GM12878 (cell line): ENCODE measurements around the gene ABCA4. TPM values are rescaled to one million over a fixed set of nuclear protein-coding genes. Genes with fewer than 3 reads are reported as not detected.
A peak's percentile ranks its signal among the peaks of the same experiment; 100 is the strongest.

Experiments
- ATAC-seq: fragments of 200-7000 bp; cut with Tn5 transposase; 3 replicates; pipeline ENCODE4 v1.9.1; 2020; ENCODE audit warnings: mild to moderate bottlenecking, moderate library complexity
- BruUV-seq: library from RNA; stranded (reverse); fragments of 400-500 nt; replicated peaks from 2 replicates; lab custom pipeline; 2021; lab: Mats Ljungman, UMichigan
- CTCF ChIA-PET: fragments of 300-600 bp; sonication (Branson Sonifier 250); formaldehyde crosslinking; extraction: SDS; loops from one replicate; lab custom pipeline; 2021; ENCODE audit warnings: inconsistent platforms; lab: Yijun Ruan, JAX
- POLR2A ChIA-PET: fragments of 350-600 bp; formaldehyde crosslinking; extraction: SDS; loops from one replicate; lab custom pipeline; 2021; ENCODE audit warnings: inconsistent platforms; lab: Charles Lee
- RAD21 ChIA-PET: fragments of 300-600 bp; sonication (Branson Sonifier 250); formaldehyde crosslinking; loops from one replicate; lab custom pipeline; 2023; ENCODE audit warnings: antibody characterized with exemption; ENCODE audit not compliant: unreplicated experiment; lab: Charles Lee
- SMC1A ChIA-PET: fragments of 300-600 bp; sonication (Branson Sonifier 250); formaldehyde crosslinking; loops from one replicate; lab custom pipeline; 2023; ENCODE audit not compliant: unreplicated experiment, uncharacterized antibody; lab: Charles Lee
- DNase-seq: peaks from one replicate; pipeline ENCODE4 v3.0.0-alpha.2; 2011; ENCODE audit warnings: low read depth, low spot score
- FAIRE-seq: peaks from 3 replicates; lab custom pipeline; 2011; peaks lifted over from hg19 to GRCh38; lab: Jason Lieb, UNC
- H2AFZ ChIP-seq: 2 replicates; pipeline ENCODE4 v1.6.0; 2011; ENCODE audit warnings: low read depth, low read length, control low read depth; ENCODE audit not compliant: control insufficient read depth
- H3K27ac ChIP-seq: 2 replicates; pipeline ENCODE4 v1.5.1; 2011; ENCODE audit warnings: control low read depth; ENCODE audit not compliant: control insufficient read depth, insufficient read depth
- H3K27me3 ChIP-seq, 2 experiments: replicated peaks in 1 of 2; 2 replicates each; pipeline versions ENCODE4 v1.6.0 to v1.6.1; 2011; ENCODE audit warnings: low read length in 1 of 2; ENCODE audit not compliant: control insufficient read depth in 2 of 2, insufficient read depth in 2 of 2
- H3K36me3 ChIP-seq, 2 experiments: 2 replicates each; pipeline ENCODE4 v1.5.1; 2011; ENCODE audit warnings: low read length in 1 of 2; ENCODE audit not compliant: control insufficient read depth in 2 of 2, insufficient read depth in 2 of 2
- H3K4me1 ChIP-seq: 2 replicates; pipeline ENCODE4 v1.6.1; 2011; ENCODE audit warnings: mild to moderate bottlenecking, low read length, moderate library complexity, mixed read lengths; ENCODE audit not compliant: control insufficient read depth, insufficient read depth
- H3K4me2 ChIP-seq: 2 replicates; pipeline ENCODE4 v1.6.0; 2011; ENCODE audit warnings: control low read depth; ENCODE audit not compliant: control insufficient read depth, insufficient read depth
- H3K4me3 ChIP-seq: fragments of 200-600 bp; sonication (generic); 2 replicates; pipeline ENCODE4 v1.5.1; 2016
- H3K79me2 ChIP-seq: 2 replicates; pipeline ENCODE4 v1.6.0; 2011; ENCODE audit warnings: low read length; ENCODE audit not compliant: control insufficient read depth, insufficient read depth
- H3K9ac ChIP-seq: 2 replicates; pipeline ENCODE4 v1.8.0; 2011; ENCODE audit warnings: low read length, control low read depth, mixed read lengths; ENCODE audit not compliant: control insufficient read depth, insufficient read depth
- H3K9me3 ChIP-seq: replicated peaks from 3 replicates; pipeline ENCODE4 v1.5.1; 2011; ENCODE audit warnings: mild to moderate bottlenecking, low read length; ENCODE audit not compliant: control insufficient read depth, insufficient read depth
- H4K20me1 ChIP-seq: 2 replicates; pipeline ENCODE4 v1.6.0; 2011; ENCODE audit not compliant: control insufficient read depth, insufficient read depth
- BRCA1 ChIP-seq: IDR thresholded peaks from 2 replicates; pipeline ENCODE4 v1.6.1; 2011; ENCODE audit warnings: low read depth, low read length, improper control_type of control experiment
- CTCF ChIP-seq, 3 experiments: IDR thresholded peaks in 2 of 3; conservative IDR thresholded peaks in 1 of 3; 2 replicates each; pipeline ENCODE4 v1.5.1; 2011; ENCODE audit warnings: low read depth in 3 of 3, low read length in 3 of 3, mild to moderate bottlenecking in 3 of 3, control low read depth in 2 of 3, moderate library complexity in 2 of 3, inconsistent platforms in 1 of 3, mixed read lengths in 1 of 3; ENCODE audit not compliant: control insufficient read depth in 2 of 3, insufficient read depth in 1 of 3; ENCODE audit errors: extremely low read depth in 1 of 3
- NBN ChIP-seq: fragments of 450-650 bp; IDR thresholded peaks from 2 replicates; pipeline ENCODE4 v1.6.1; 2016
- NR2F1 ChIP-seq: fragments of 450-650 bp; conservative IDR thresholded peaks from 2 replicates; pipeline ENCODE4 v1.6.1; 2017; ENCODE audit warnings: mild to moderate bottlenecking
- RUNX3 ChIP-seq: IDR thresholded peaks from 2 replicates; pipeline ENCODE4 v1.6.1; 2012; ENCODE audit warnings: low read length, inconsistent platforms
- SMAD1 ChIP-seq: fragments of 450-650 bp; IDR thresholded peaks from 2 replicates; pipeline ENCODE4 v1.6.1; 2018; ENCODE audit warnings: mild to moderate bottlenecking, low read depth; ENCODE audit not compliant: partially characterized antibody
- SMC3 ChIP-seq: IDR thresholded peaks from 2 replicates; pipeline ENCODE4 v1.6.1; 2011; ENCODE audit warnings: low read length, improper control_type of control experiment, borderline replicate concordance
- SREBF1 ChIP-seq: IDR thresholded peaks from 2 replicates; pipeline ENCODE4 v1.6.1; 2012; ENCODE audit warnings: mild to moderate bottlenecking, low read length
- SRF ChIP-seq, 2 experiments: IDR thresholded peaks; 2 replicates each; pipeline ENCODE4 v1.6.1; 2011; ENCODE audit warnings: low read depth in 2 of 2, low read length in 2 of 2, mild to moderate bottlenecking in 1 of 2, moderate library complexity in 1 of 2
- USF1 ChIP-seq: IDR thresholded peaks from 2 replicates; pipeline ENCODE4 v1.6.1; 2011; ENCODE audit warnings: borderline replicate concordance, low read depth, mild to moderate bottlenecking, moderate library complexity, mixed read lengths, low read length; ENCODE audit not compliant: insufficient read depth; ENCODE audit errors: extremely low read length
- YBX1 ChIP-seq: fragments of 450-650 bp; IDR thresholded peaks from 2 replicates; pipeline ENCODE4 v1.6.1; 2016; ENCODE audit warnings: antibody characterized with exemption
- ZBTB11 ChIP-seq: fragments of 450-650 bp; formaldehyde crosslinking; IDR thresholded peaks from 2 replicates; pipeline ENCODE4 v1.5.0; 2022; ENCODE audit warnings: mild to moderate bottlenecking, missing genetic modification characterization
- WGBS: methylation state at CpG from one replicate; pipeline ENCODE4 v1.1.6; 2016; ENCODE audit warnings: low lambda C conversion rate; ENCODE audit not compliant: insufficient replicate concordance, insufficient coverage; ENCODE audit errors: missing lambda C conversion rate; 5-methylcytosine and 5-hydroxymethylcytosine counted together
- in situ Hi-C: fragments of 300-500 bp; cut with MboI; formaldehyde crosslinking; loops from 9 replicates; pipeline ENCODE4 v1.14.3; 2018; ENCODE audit warnings: mixed read lengths
- intact Hi-C: fragments of 100-400 bp; cut with micrococcal nuclease; formaldehyde crosslinking; loops from one replicate; pipeline ENCODE4 v1.14.2; 2022; ENCODE audit not compliant: unreplicated experiment
- polyA plus RNA-seq, 11 experiments: library from polyadenylated mRNA; depleted of rRNA in 4 of 11; unstranded in 6 of 11; stranded (reverse) in 5 of 11; fragments of >200 nt; fragmentation: Nextera tagmentation in 4 of 11; fragmentation: Illumina TruSeq in 1 of 11; extraction: Ambion mirVana in 4 of 11; extraction: Trizol in 1 of 11; gene quantifications; 1 replicate in 1 of 11; 2 replicates in 10 of 11; pipeline versions ENCODE4 v1.2.1 to v1.2.3, GENCODE V29; 2011 to 2016; ENCODE audit warnings: inconsistent platforms in 2 of 11, missing spikeins in 2 of 11, low read depth in 1 of 11
- total RNA-seq, 4 experiments: library from RNA; depleted of rRNA in 3 of 4; stranded (reverse); fragments of >200 nt in 3 of 4; fragmentation: Illumina TruSeq in 1 of 4; extraction: Trizol in 1 of 4; gene quantifications; 2 replicates each; pipeline versions ENCODE4 v1.2.1 to v1.2.3, GENCODE V29; 2013 to 2021

The ABCA4 gene
- total and polyA plus RNA-seq, 10 of the 15 experiments (the other 5 are each of a cell fraction or from before 2014, with no cell fraction given) = 0.03 to 0.28 (median 0.11) TPM; not detected in 3

- POLR2A ChIA-PET = interaction anchor here (0.6 to 1.8 kb wide), 2 partner anchors 102 to 310 kb away, joined by 4 read pairs; no protein-coding TSS in a partner anchor
- intact Hi-C loops = loop anchor here (1.0 kb wide), 1 partner anchor 311 kb away; no protein-coding TSS in a partner anchor
- BruUV-seq = no TSS peak
- H3K4me1 ChIP-seq = no peaks in the 10 kb centered on the region
- H3K36me3 ChIP-seq = no peaks in the 10 kb centered on the region
- no peaks in the 10 kb centered on the region for H4K20me1 ChIP-seq
- H3K27ac ChIP-seq = no peak overlapping the region
- FAIRE-seq = peak; percentile 69
- WGBS = 40% methylated on average over 18 of the region's 18 CpGs
- peak; percentile 20 for DNase-seq
- H3K9me3 ChIP-seq = no peaks in the 10 kb centered on the region
- CTCF ChIA-PET = interaction anchor here (0.6 to 10.4 kb wide), 30 partner anchors 8 to 795 kb away, joined by 3 to 152 read pairs (median 4); no protein-coding TSS in a partner anchor
- peak; percentile 77 for ATAC-seq
- no peak overlapping the region for H3K9ac ChIP-seq
- peaks cover 0 to 1% of the 10 kb centered on the region in 2 experiments; a peak in 2 of 4 replicates for H3K27me3 ChIP-seq
- SMC1A ChIA-PET = interaction anchor here (0.7 to 3.2 kb wide), 7 partner anchors 11 to 780 kb away, joined by 3 to 44 read pairs (median 5); no protein-coding TSS in a partner anchor
- in situ Hi-C loops = no loop called here
- RAD21 ChIA-PET = interaction anchor here (1.1 to 3.4 kb wide), 6 partner anchors 14 to 782 kb away, joined by 3 to 48 read pairs (median 3); no protein-coding TSS in a partner anchor
- H3K79me2 ChIP-seq = no peaks in the 10 kb centered on the region
- H2AFZ ChIP-seq = no peak overlapping the region; the same call in 1 of the 2 replicates
- H3K4me2 ChIP-seq = no peak overlapping the region
- H3K4me3 ChIP-seq = no peak overlapping the region
- TF ChIP-seq SRF (IDR thresholded peaks at IDR 0.05; ENCODE audit: low read depth in 2 of 2, low read length in 2 of 2) (no peak), RUNX3 (peak; percentile 19; the same call in 1 of the 2 replicates), ZBTB11 (CRISPR knock-in tag) (no peak), USF1 (no peak), SMAD1 (no peak), NBN (no peak), NR2F1 (no peak), YBX1 (no peak), BRCA1 (no peak), SREBF1 (no peak), SMC3 (peak; percentile 69; the same call in 1 of the 2 replicates), CTCF (IDR thresholded peaks at IDR 0.05 in 2 of 3, conservative IDR thresholded peaks at IDR 0.05 in 1 of 3; ENCODE audit: control insufficient read depth in 2 of 3, extremely low read depth in 1 of 3, insufficient read depth in 1 of 3, low read depth in 3 of 3, low read length in 3 of 3) (peak; percentile 52 to 73 (median 63); a peak in 5 of 6 replicates)
Measured at GRCh38 chr1:94025383-94026340, 95.3 kb downstream of the ABCA4 start.
